HepG2 (cell line): ENCODE results near the gene PDHA1. TPM values are rescaled to one million over a fixed set of nuclear protein-coding genes. Genes with fewer than 3 reads are reported as not detected.

ENCODE experiments used
- ATAC-seq: fragments of 200-7000 bp; cut with Tn5 transposase; 3 replicates; pipeline ENCODE4 v1.9.1; 2020; ENCODE audit warnings: mild to moderate bottlenecking, moderate library complexity
- BruUV-seq: library from RNA; stranded (reverse); fragments of 400-500 nt; replicated peaks from 2 replicates; lab custom pipeline; 2021; lab: Mats Ljungman, UMichigan
- CTCF ChIA-PET: fragments of 300-600 bp; formaldehyde crosslinking; extraction: SDS; loops from one replicate; lab custom pipeline; 2021; ENCODE audit warnings: low total read pairs, inconsistent platforms, low intra/inter-chr PET ratio; lab: Yijun Ruan, JAX
- POLR2A ChIA-PET: fragments of 350-600 bp; sonication (Branson Sonifier 250); formaldehyde crosslinking; loops from one replicate; lab custom pipeline; 2020; ENCODE audit warnings: antibody characterized with exemption, inconsistent platforms; lab: Yijun Ruan, JAX
- DNase-seq: peaks from one replicate; pipeline ENCODE4 v3.0.0-alpha.2; 2015; ENCODE audit warnings: low spot score
- FAIRE-seq: peaks from 3 replicates; lab custom pipeline; 2011; peaks lifted over from hg19 to GRCh38; lab: Jason Lieb, UNC
- H2AFZ ChIP-seq: one replicate; pipeline ENCODE4 v1.6.1; 2011; ENCODE audit warnings: low read length, inconsistent platforms
- H3K27ac ChIP-seq: fragments of 300-600 bp; 3 replicates; pipeline ENCODE4 v1.8.0; 2011; ENCODE audit warnings: mixed run types, mild to moderate bottlenecking, mixed read lengths, low read length, inconsistent platforms; ENCODE audit not compliant: insufficient read depth; ENCODE audit errors: extremely low read length
- H3K27me3 ChIP-seq, 2 experiments: fragments of 200-600 bp in 1 of 2; 2 replicates in 1 of 2; 3 replicates in 1 of 2; pipeline versions ENCODE4 v1.6.0 to v1.8.0; 2011; ENCODE audit warnings: low read length in 2 of 2, mild to moderate bottlenecking in 2 of 2, moderate library complexity in 2 of 2, inconsistent platforms in 1 of 2; ENCODE audit not compliant: insufficient read depth in 2 of 2, control insufficient read depth in 1 of 2
- H3K36me3 ChIP-seq, 2 experiments: fragments of 200-600 bp in 1 of 2; replicated peaks in 1 of 2; 2 replicates in 1 of 2; 3 replicates in 1 of 2; pipeline versions ENCODE4 v1.5.1 to v1.8.0; 2011; ENCODE audit warnings: low read length in 2 of 2, inconsistent platforms in 1 of 2; ENCODE audit not compliant: insufficient read depth in 2 of 2, control insufficient read depth in 1 of 2
- H3K4me1 ChIP-seq: 2 replicates; pipeline ENCODE4 v1.5.1; 2012; ENCODE audit warnings: low read length, inconsistent platforms; ENCODE audit not compliant: insufficient read depth
- H3K4me2 ChIP-seq: 2 replicates; pipeline ENCODE4 v1.6.0; 2011; ENCODE audit warnings: low read depth, low read length, inconsistent platforms
- H3K4me3 ChIP-seq, 3 experiments: fragments of 200-600 bp in 1 of 3; sonication (generic), shearing (Covaris generic) in 1 of 3; replicated peaks in 1 of 3; 2 replicates each; pipeline ENCODE4 v1.5.1; 2011 to 2016; ENCODE audit warnings: low read length in 3 of 3, inconsistent platforms in 2 of 3, low read depth in 2 of 3, mild to moderate bottlenecking in 2 of 3, control low read depth in 1 of 3, mixed read lengths in 1 of 3; ENCODE audit not compliant: insufficient read depth in 1 of 3
- H3K79me2 ChIP-seq: one replicate; pipeline ENCODE4 v1.6.1; 2011; ENCODE audit warnings: low read length, inconsistent platforms; ENCODE audit not compliant: insufficient read depth
- H3K9ac ChIP-seq: 2 replicates; pipeline ENCODE4 v1.6.0; 2011; ENCODE audit warnings: mild to moderate bottlenecking, low read depth, low read length, inconsistent platforms; ENCODE audit not compliant: insufficient read depth
- H3K9me3 ChIP-seq: 2 replicates; pipeline ENCODE4 v1.5.1; 2012; ENCODE audit warnings: mild to moderate bottlenecking, low read length
- H4K20me1 ChIP-seq: 2 replicates; pipeline ENCODE4 v1.6.0; 2011; ENCODE audit warnings: inconsistent platforms, mild to moderate bottlenecking, low read length, moderate library complexity; ENCODE audit not compliant: insufficient read depth
- BORCS8-MEF2B ChIP-seq: sonication (generic); formaldehyde crosslinking; IDR thresholded peaks from 2 replicates; pipeline ENCODE4 v1.8.0; 2022; ENCODE audit warnings: mild to moderate bottlenecking, missing genetic modification reagents
- HNF4G ChIP-seq, 2 experiments: sonication (generic) in 1 of 2; formaldehyde crosslinking in 1 of 2; IDR thresholded peaks; 2 replicates each; pipeline versions ENCODE4 v1.4.0 to v1.6.1; 2011 to 2020; ENCODE audit warnings: borderline replicate concordance in 2 of 2, low read depth in 2 of 2, mild to moderate bottlenecking in 2 of 2, low read length in 1 of 2, missing genetic modification reagents in 1 of 2, moderate library complexity in 1 of 2
- IRF2 ChIP-seq: IDR thresholded peaks from 2 replicates; pipeline ENCODE4 v1.6.1; 2018; ENCODE audit warnings: missing genetic modification reagents, missing compliant biosample characterization
- MIER3 ChIP-seq: IDR thresholded peaks from 2 replicates; pipeline ENCODE4 v1.6.1; 2016; ENCODE audit warnings: missing compliant biosample characterization, borderline replicate concordance
- PPARG ChIP-seq: conservative IDR thresholded peaks from 2 replicates; pipeline ENCODE4 v1.6.1; 2016; ENCODE audit warnings: missing biosample characterization, missing genetic modification reagents
- RAD21 ChIP-seq: fragments of 450-650 bp; formaldehyde crosslinking; IDR thresholded peaks from 2 replicates; pipeline ENCODE4 v1.5.0; 2020; ENCODE audit warnings: mild to moderate bottlenecking
- SCMH1 ChIP-seq: sonication (generic); formaldehyde crosslinking; IDR thresholded peaks from 2 replicates; pipeline ENCODE4 v1.9.0; 2021; ENCODE audit warnings: missing genetic modification reagents, mild to moderate bottlenecking, borderline replicate concordance
- SKI ChIP-seq: fragments of 450-650 bp; IDR thresholded peaks from one replicate; pipeline ENCODE4 v1.6.1; 2018; ENCODE audit warnings: mild to moderate bottlenecking; ENCODE audit not compliant: partially characterized antibody
- SRSF9 ChIP-seq: fragments of 200-400 bp; formaldehyde crosslinking; IDR thresholded peaks from 2 replicates; pipeline ENCODE4 v1.6.1; 2018; ENCODE audit warnings: borderline replicate concordance, mild to moderate bottlenecking, low read depth, low read length; ENCODE audit not compliant: insufficient read depth, poor library complexity, severe bottlenecking
- ZKSCAN8 ChIP-seq: IDR thresholded peaks from 2 replicates; pipeline ENCODE4 v1.6.1; 2016; ENCODE audit warnings: borderline replicate concordance, missing genetic modification reagents, missing compliant biosample characterization
- ZNF138 ChIP-seq: sonication (generic); formaldehyde crosslinking; IDR thresholded peaks from 2 replicates; pipeline ENCODE4 v1.5.0; 2020; ENCODE audit warnings: mild to moderate bottlenecking, low read depth, missing genetic modification reagents
- ZNF20 ChIP-seq: sonication (generic); formaldehyde crosslinking; IDR thresholded peaks from 2 replicates; pipeline ENCODE4 v1.4.0; 2020; ENCODE audit warnings: mild to moderate bottlenecking, moderate library complexity, missing genetic modification reagents
- ZNF468 ChIP-seq: sonication (generic); formaldehyde crosslinking; IDR thresholded peaks from 2 replicates; pipeline ENCODE4 v1.8.0; 2022; ENCODE audit warnings: mild to moderate bottlenecking, moderate library complexity, missing genetic modification reagents
- ZNF496 ChIP-seq: sonication (generic); formaldehyde crosslinking; IDR thresholded peaks from 2 replicates; pipeline ENCODE4 v1.8.1; 2023; ENCODE audit warnings: mild to moderate bottlenecking, moderate library complexity, missing genetic modification reagents; ENCODE audit not compliant: insufficient replicate concordance
- ZNF569 ChIP-seq: sonication (generic); formaldehyde crosslinking; IDR thresholded peaks from 2 replicates; pipeline ENCODE4 v1.5.0; 2020; ENCODE audit warnings: mild to moderate bottlenecking, missing genetic modification reagents, moderate library complexity, borderline replicate concordance
- WGBS: methylation state at CpG from one replicate; pipeline ENCODE4 v1.1.6; 2017; ENCODE audit warnings: low lambda C conversion rate; 5-methylcytosine and 5-hydroxymethylcytosine counted together
- in situ Hi-C: cut with HindIII; loops from 2 replicates; pipeline ENCODE4 v1.10.0; 2017; ENCODE audit warnings: low pct_unique_long_range_greater_than_20kb; ENCODE audit not compliant: extremely low pct_ligation_motif_present
- intact Hi-C: fragments of 100-400 bp; cut with micrococcal nuclease; formaldehyde crosslinking; loops from one replicate; pipeline ENCODE4 v1.10.0; 2022; ENCODE audit not compliant: unreplicated experiment
- polyA plus RNA-seq, 8 experiments: library from polyadenylated mRNA; depleted of rRNA in 3 of 8; stranded (reverse) in 7 of 8; unstranded in 1 of 8; fragments of >200 nt; fragmentation: Illumina TruSeq in 4 of 8; extraction: Trizol in 4 of 8; gene quantifications; 2 replicates each; pipeline versions ENCODE4 v1.2.1 to v1.2.3, GENCODE V29; 2011 to 2016; ENCODE audit warnings: low read depth in 4 of 8, missing spikeins in 1 of 8, mixed read lengths in 1 of 8; ENCODE audit not compliant: insufficient read depth in 1 of 8
- total RNA-seq, 5 experiments: library from RNA; depleted of rRNA; stranded (reverse); fragments of >200 nt; fragmentation: Illumina TruSeq; extraction: Trizol; gene quantifications; 2 replicates each; pipeline ENCODE4 v1.2.3, GENCODE V29; 2016; ENCODE audit warnings: low read depth in 1 of 5

PDHA1 gene
- total and polyA plus RNA-seq, 2 of the 13 experiments (the other 11 are each of a cell fraction or from before 2014, with no cell fraction given): 177 to 249 TPM

DNA sequence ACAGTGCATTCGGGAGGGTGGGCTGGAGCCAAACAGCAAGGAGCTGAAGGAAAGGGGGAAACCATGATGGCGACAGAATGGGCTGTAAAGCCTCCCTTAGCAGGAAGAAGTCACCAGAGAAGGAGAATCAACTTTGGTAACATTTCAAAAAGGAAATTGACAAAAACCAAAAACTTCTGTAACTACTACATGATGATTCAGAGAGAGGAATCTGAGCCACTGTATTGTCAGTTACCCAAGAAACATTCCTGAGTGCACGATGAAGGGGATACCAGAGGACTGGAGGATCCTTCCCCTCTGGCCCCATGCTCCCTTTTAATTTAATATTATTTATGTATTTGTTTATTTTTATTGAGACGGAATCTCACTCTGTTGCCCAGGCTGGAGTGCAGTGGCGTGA is 26.3 kb downstream of the PDHA1 start:
- H2AFZ ChIP-seq: no peak overlapping the region
- DNase-seq: no peak
- no peak overlapping the region for H3K27ac ChIP-seq
- WGBS: 96% methylated on average over 5 of the region's 5 CpGs
- BruUV-seq: no TSS peak
- H3K4me2 ChIP-seq: no peak overlapping the region
- H3K79me2 ChIP-seq: no peaks in the 10 kb centered on the region
- no peaks in the 10 kb centered on the region; a peak in 1 of 5 replicates for H3K36me3 ChIP-seq
- FAIRE-seq: no peak
- no peak for ATAC-seq
- H3K9me3 ChIP-seq: no peaks in the 10 kb centered on the region
- H3K4me3 ChIP-seq: no peak overlapping the region
- in situ Hi-C loops: loop anchor here (5.0 kb wide), 1 partner anchor 157 kb away; no protein-coding TSS in a partner anchor
- ChIA-PET CTCF (no interaction called here), POLR2A (no interaction called here)
- H4K20me1 ChIP-seq: no peaks in the 10 kb centered on the region
- intact Hi-C loops: loop anchor here (5.0 kb wide), 1 partner anchor 167 kb away; no protein-coding TSS in a partner anchor
- no peak overlapping the region for H3K9ac ChIP-seq
- TF ChIP-seq ZNF569 (CRISPR knock-in tag) (no peak), SRSF9 (no peak), BORCS8-MEF2B (CRISPR knock-in tag) (no peak), ZNF496 (CRISPR knock-in tag) (no peak), RAD21 (CRISPR knock-in tag) (no peak), ZNF20 (CRISPR knock-in tag) (no peak), ZKSCAN8 (CRISPR knock-in tag) (no peak), MIER3 (CRISPR knock-in tag) (no peak), SCMH1 (CRISPR knock-in tag) (no peak), ZNF138 (CRISPR knock-in tag) (no peak), IRF2 (CRISPR knock-in tag) (no peak), ZNF468 (CRISPR knock-in tag) (no peak), HNF4G (IDR thresholded peaks at IDR 0.05; ENCODE audit: borderline replicate concordance, low read depth, low read length) (no peak), HNF4G (CRISPR knock-in tag; IDR thresholded peaks at IDR 0.05; ENCODE audit: borderline replicate concordance, low read depth) (no peak), SKI (no peak), PPARG (CRISPR knock-in tag) (no peak)
- no peaks in the 10 kb centered on the region for H3K4me1 ChIP-seq
- H3K27me3 ChIP-seq: no peaks in the 10 kb centered on the region
